Spinal cord (tissue), 10 donors: Measurements from ENCODE around the gene ALLC. TPM values are rescaled to one million over a fixed set of nuclear protein-coding genes. Genes with fewer than 3 reads are reported as not detected.
A peak's percentile ranks its signal among the peaks of the same experiment; 100 is the strongest.
"Not testable (repeated sequence)": the region's sequence is repeated elsewhere in the genome, so short reads cannot be mapped to it uniquely, and the experiment has no call there.

ENCODE experiments used
- DNase-seq, 6 donors: peaks; one replicate each; pipeline versions ENCODE4 v3.0.0 to v3.0.0-alpha.2; 2013 to 2015; ENCODE audit warnings: low spot score in 6 of 6, low read depth in 4 of 6
- H3K27ac ChIP-seq: one replicate; pipeline ENCODE4 v1.5.1; 2013; ENCODE audit warnings: low read depth, low read length, control low read depth
- H3K27me3 ChIP-seq: one replicate; pipeline ENCODE4 v1.6.1; 2013; ENCODE audit warnings: low read length; ENCODE audit not compliant: control insufficient read depth, insufficient read depth
- H3K36me3 ChIP-seq: one replicate; pipeline ENCODE4 v1.6.1; 2013; ENCODE audit warnings: low read length; ENCODE audit not compliant: control insufficient read depth, insufficient read depth
- H3K4me1 ChIP-seq: one replicate; pipeline ENCODE4 v1.6.1; 2013; ENCODE audit warnings: low read length; ENCODE audit not compliant: control insufficient read depth, insufficient read depth
- H3K4me3 ChIP-seq: one replicate; pipeline ENCODE4 v1.5.1; 2013; ENCODE audit warnings: low read depth, low read length, control low read depth
- H3K9me3 ChIP-seq: one replicate; pipeline ENCODE4 v1.6.1; 2013; ENCODE audit warnings: low read length; ENCODE audit not compliant: control insufficient read depth, insufficient read depth
- WGBS: methylation state at CpG from one replicate; pipeline ENCODE4 v1.1.5; 2013; ENCODE audit warnings: missing lambda C conversion rate; ENCODE audit not compliant: insufficient coverage; 5-methylcytosine and 5-hydroxymethylcytosine counted together
- polyA plus RNA-seq, 2 donors: library from polyadenylated mRNA; unstranded; fragments of 120-200 nt; gene quantifications; one replicate each; pipeline ENCODE4 v1.2.1, GENCODE V29; 2013; ENCODE audit not compliant: insufficient read length in 2 of 2
- total RNA-seq, 2 donors: library from RNA; depleted of rRNA in 1 of 2; stranded (reverse); fragments of 120-200 nt in 1 of 2; fragments of >200 nt in 1 of 2; gene quantifications; one replicate each; pipeline versions ENCODE4 v1.2.3 to v1.2.4, GENCODE V29; 2013 to 2014
- donor health status: healthy.

The ALLC gene
- total and polyA plus RNA-seq, 4 donors: 0.71 to 8.2 (median 1.6) TPM

DNA sequence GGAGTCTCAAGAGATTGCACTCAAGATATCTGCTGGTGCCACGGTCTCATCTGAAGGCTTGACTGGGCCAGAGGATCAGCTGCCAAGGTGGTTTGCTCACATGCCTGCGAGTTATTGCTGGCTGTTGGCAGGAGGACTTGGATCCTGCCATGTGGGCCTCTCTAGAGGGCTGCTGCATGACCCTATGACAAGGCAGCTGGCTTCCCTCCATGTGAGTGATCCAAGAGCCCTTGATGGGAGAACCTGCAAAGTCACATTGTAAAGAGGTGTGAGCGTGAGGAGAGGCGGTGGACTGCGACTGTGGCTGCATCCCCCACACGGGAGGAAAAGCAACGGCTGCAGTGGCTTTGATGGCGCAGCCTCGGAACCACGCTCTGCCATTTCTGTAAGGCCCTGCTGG, 4.0 kb upstream of the ALLC start:
- peaks cover 81% of the 10 kb centered on the region for H3K4me1 ChIP-seq
- H3K27me3 ChIP-seq: no peaks in the 10 kb centered on the region
- H3K9me3 ChIP-seq: no peaks in the 10 kb centered on the region
- WGBS: 92% methylated on average over 10 of the region's 10 CpGs
- no peak overlapping the region for H3K27ac ChIP-seq
- H3K36me3 ChIP-seq: no peaks in the 10 kb centered on the region
- H3K4me3 ChIP-seq: no peak overlapping the region
- no peak for DNase-seq

DNA sequence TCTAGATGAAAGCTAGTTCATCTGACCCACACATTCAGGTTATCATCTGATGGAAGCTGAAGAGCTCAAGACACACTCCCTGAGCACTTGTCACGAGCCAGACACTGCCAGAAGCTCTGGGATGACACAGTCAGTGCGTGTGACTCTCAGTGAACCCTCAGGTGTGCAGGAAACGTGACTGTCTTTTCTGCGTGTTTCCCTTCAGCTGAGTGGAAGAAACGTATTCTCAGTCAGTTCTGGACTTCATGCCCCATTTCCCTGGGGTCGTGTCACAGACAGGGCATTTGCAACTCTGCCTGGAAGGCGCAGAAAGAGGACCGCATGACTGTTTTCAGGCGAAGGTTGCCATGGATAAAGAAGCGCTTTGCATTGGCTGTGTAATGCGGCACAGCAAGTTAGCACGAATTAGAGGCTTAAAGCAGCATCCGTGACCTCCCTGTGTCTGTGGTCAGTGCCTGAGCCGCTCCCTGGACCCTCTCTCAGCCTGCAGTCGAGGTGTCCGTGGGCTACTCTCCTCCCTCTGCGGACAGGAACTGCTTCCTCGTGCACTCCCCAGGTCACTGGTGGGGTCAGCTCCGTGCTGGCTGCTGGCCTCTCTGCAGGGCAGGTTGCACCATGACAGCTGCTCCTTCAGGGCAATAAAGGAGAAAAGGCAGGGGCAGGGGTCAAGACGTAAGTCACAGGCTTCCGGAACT, 3.3 kb upstream of the ALLC start:
- DNase-seq: peak in 1 of 6 donors; percentile 67
- H3K36me3 ChIP-seq: no peaks in the 10 kb centered on the region
- H3K4me1 ChIP-seq: peaks cover 83% of the 10 kb centered on the region
- WGBS: 57% methylated on average over 21 of the region's 21 CpGs
- no peaks in the 10 kb centered on the region for H3K27me3 ChIP-seq
- H3K9me3 ChIP-seq: no peaks in the 10 kb centered on the region
- no peak overlapping the region for H3K4me3 ChIP-seq
- no peak overlapping the region for H3K27ac ChIP-seq

DNA sequence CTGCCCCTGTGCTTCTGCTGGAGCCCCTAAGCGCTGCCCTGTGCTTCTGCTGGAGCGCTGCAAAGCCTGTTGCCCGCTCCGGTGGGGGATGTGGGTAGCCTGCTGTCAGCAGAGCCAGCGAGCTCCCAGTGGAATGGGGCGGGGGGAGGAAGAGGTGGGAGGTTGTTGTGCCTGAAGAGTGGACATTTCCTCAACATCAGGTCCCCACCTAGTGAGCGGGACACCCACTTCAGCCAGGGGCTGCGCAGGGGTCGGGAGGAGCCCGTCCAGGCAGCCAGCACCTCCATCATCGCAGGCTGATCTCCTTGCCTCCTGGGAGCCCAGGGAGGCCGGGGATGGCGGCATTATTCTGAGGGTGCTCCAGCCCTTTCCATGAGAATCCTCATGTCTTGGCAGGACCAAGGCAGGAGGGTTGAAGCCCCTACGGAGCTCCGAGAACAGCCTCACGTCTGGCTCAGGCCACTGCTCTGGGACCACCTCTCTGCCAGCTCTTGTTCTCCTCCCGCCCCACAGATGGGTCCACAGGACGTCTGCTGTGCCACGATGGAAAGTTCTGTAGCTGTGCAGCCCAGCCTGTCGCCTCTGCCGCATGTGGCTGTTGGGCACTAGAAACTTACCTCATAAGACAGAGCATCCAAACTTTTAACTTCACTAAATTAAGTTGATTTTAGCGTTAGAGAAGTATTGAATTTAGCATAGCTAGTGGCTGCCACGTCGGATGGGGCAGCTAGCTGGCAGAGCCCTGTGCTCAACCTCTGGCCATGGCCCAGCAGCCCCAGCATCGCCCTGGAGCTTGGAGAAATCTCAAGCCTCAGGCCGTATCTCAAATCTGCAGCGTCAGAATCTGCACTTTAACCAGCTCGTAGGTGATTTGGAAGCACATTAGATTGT, 1.9 kb upstream of the ALLC start:
- no peak overlapping the region for H3K4me3 ChIP-seq
- H3K4me1 ChIP-seq: peaks cover 74% of the 10 kb centered on the region
- H3K27ac ChIP-seq: no peak overlapping the region
- H3K36me3 ChIP-seq: no peaks in the 10 kb centered on the region
- no peaks in the 10 kb centered on the region for H3K27me3 ChIP-seq
- DNase-seq: peak in 1 of 6 donors; percentile 25
- no peaks in the 10 kb centered on the region for H3K9me3 ChIP-seq
- 70% methylated on average over 18 of the region's 28 CpGs for WGBS

DNA sequence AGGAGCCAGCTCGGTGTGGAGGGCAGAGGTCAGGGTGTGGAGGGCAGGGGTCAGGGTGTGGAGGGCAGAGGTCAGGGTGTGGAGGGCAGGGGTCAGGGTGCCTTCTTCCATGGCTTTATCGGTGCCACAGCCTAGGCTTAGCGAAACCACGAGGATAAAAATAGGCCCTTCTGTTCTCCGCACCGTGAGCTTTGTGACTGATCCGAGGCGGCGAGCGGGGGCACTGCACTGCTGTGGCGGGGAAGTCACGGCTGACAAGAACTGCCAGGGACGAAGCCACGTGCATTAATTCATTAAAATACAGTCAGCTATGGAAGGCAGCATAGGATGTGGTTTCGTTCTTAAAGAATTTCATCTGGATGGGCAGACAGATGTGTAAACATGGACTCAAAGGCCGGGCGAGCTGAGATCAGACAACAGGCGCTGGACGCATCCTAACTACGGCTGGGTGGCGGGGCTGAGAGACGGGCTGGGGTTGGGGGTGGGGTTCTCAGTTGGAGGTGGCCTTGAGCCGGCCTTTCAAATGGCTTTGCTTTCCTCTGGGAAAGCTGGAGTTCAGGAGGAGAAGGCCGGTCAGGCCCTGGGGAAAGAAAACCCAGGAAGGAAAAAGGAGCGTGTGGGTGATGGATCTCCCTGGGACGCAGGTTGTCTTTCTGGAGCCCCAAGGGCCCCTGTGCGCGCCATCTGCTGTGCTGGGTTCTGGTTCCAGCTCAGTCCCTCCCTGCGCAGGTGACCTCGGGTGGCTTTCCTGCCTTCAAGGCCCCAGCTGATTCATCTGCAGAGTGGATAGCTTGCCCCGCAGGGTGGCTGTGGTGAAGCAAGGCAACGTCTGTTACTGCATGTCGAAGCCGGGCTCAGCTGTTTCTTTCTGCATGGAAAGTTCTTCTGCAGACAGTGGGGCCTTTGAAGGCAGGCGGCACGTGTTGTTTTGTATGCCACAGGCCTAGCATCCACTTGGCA, 958 bp upstream of the ALLC start:
- DNase-seq: peak in 2 of 6 donors; percentile 79 to 85
- Histone ChIP-seq H3K36me3 (no peaks in the 10 kb centered on the region), H3K27ac (peak overlapping the region; percentile 42), H3K9me3 (no peaks in the 10 kb centered on the region), H3K4me3 (no peak overlapping the region), H3K4me1 (peaks cover 64% of the 10 kb centered on the region), H3K27me3 (no peaks in the 10 kb centered on the region)
- WGBS: 21% methylated on average over 33 of the region's 36 CpGs

DNA sequence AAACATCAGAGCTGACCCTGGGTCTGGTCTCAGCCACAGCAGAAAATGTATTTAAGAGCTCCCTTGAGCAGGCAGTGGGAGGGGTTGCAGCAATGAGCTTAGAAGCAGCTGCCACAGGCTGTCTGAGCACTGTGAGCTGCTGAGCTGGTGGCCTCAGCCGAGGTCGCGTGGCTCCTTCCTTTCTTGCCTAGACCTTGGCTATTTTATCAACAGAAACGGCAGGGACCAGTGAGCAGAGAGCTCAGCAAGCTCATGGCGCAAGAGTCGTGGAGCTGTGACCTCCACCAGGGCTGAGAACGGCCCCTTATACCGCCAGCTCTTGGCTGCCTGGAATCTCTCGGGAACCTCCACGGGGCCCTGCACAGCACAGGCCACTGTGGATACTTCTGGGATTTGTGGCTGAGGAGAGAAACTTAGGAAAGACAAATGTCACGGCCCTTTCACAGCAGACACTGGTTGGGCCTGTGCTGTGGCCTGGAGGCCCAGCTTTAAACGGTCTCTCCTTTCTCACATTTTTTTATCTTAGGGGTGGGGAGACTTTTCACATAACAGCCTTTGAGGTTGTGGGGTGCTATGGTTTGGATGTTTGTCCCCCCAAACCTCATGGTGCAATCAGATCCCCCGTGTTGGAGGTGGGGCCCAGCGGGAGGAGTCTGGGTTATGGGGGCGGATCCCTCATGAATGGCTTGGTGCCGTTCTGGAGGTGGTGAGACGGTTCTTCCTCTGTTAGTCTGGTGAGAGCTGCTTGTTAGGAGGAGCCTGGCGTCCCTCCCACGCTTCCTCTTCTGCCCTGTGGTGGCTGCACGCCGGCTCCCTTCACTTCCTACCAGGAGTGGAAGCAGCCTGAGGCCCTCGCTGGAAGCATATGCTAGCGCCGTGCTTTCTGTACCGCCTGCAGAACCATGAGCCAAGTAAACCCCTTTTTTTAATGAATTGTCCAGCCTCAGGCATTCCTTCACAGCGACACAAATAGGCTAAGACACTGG, 1.7 kb downstream of the ALLC start:
- peak overlapping the region; percentile 4 for H3K27ac ChIP-seq
- no peaks in the 10 kb centered on the region for H3K27me3 ChIP-seq

DNA sequence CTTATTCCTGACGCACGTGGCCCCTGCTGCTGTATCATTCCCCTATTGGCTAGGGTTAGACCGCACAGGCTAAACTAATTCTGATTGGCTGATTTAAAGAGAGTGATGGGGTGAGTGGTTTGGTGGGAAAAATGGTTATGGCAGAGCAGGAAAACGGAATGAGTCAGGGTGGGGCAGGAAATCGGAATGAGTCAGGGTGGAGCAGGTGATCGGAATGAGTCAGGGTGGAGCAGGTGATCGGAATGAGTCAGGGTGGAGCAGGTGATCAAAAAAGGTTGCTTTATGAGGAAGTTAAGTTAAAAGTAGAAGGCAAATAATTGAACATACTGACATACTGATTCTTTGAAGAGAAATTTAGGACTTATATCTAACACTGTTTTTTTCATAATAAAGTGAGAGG, 2.6 kb downstream of the ALLC start:
- H3K4me3 ChIP-seq, H3K36me3 ChIP-seq, H3K27ac ChIP-seq, H3K9me3 ChIP-seq, H3K27me3 ChIP-seq, DNase-seq: not testable (repeated sequence)
- WGBS: 98% methylated on average over 7 of the region's 7 CpGs
- H3K4me1 ChIP-seq: peaks cover 37% of the 10 kb centered on the region

More for the DNA sequence above, 1.7 kb downstream of the ALLC start:
- WGBS: 66% methylated on average over 18 of the region's 26 CpGs
- Histone ChIP-seq H3K36me3 (no peaks in the 10 kb centered on the region), H3K4me3 (no peak overlapping the region), H3K9me3 (no peaks in the 10 kb centered on the region), H3K4me1 (peaks cover 46% of the 10 kb centered on the region)
- peak in 2 of 6 donors; percentile 34 to 72 for DNase-seq

DNA sequence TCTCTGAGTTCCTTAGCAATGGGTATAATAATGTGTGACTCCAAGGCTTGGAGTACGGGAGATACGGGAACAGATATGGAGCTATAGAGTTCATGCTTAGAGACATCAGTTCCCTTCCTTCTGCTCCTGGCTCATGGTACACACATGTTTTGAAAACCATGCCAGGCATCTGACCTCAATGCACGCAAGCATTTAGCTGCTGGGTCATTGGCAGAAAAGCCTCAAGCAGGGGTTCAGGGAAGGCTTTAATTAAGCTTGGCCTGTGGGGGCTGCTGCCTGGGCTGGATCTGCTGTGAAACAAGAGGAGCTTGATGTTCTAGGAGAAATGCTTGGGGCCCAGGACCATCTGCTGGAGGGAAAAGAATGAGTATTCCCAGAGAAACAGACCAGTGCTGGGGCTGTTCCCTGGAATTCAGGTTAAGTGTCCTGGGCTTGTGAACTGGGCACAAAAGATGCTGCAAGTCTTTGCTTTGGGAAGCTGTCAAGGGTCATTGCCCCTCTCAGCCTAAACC, 3.2 kb downstream of the ALLC start:
- no peaks in the 10 kb centered on the region for H3K27me3 ChIP-seq
- DNase-seq: no peak

DNA sequence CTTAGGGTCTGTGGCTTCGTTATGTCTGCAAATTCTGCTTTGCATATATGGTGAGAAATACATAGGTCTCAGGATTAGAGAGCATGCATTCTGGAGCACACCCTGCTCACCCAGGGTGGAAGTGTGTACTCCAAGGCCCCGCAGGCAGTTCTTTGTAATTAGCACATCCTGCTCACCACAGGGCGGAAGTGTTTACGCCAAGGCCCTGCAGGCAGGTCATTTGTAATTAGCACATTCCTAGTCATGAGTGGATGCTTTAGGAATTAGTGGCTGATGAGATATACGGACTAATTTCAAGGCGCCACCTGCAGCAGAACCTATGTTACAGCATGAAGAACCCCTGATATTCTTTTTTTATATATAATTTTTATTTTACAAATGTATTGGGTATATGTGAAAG, 4.2 kb downstream of the ALLC start:
- no peaks in the 10 kb centered on the region for H3K9me3 ChIP-seq
- peak in 1 of 6 donors; percentile 22 for DNase-seq
- peaks cover 21% of the 10 kb centered on the region for H3K4me1 ChIP-seq
- no peaks in the 10 kb centered on the region for H3K27me3 ChIP-seq
- no peak overlapping the region for H3K27ac ChIP-seq
- no peak overlapping the region for H3K4me3 ChIP-seq
- WGBS: 85% methylated on average over 4 of the region's 6 CpGs
- H3K36me3 ChIP-seq: no peaks in the 10 kb centered on the region

More for the DNA sequence above, 3.2 kb downstream of the ALLC start:
- no peaks in the 10 kb centered on the region for H3K9me3 ChIP-seq
- no peak overlapping the region for H3K4me3 ChIP-seq
- no peak overlapping the region for H3K27ac ChIP-seq
- no peaks in the 10 kb centered on the region for H3K36me3 ChIP-seq
- 95% methylated on average over 3 of the region's 3 CpGs for WGBS
- H3K4me1 ChIP-seq: peaks cover 31% of the 10 kb centered on the region
